H1 (cell line): ENCODE data around the gene UBE4B. TPM values are rescaled to one million over a fixed set of nuclear protein-coding genes. Genes with fewer than 3 reads are reported as not detected.

Experiments used
- CTCF ChIA-PET: fragments of 300-600 bp; sonication (Branson Sonifier 250); formaldehyde crosslinking; loops from one replicate; lab custom pipeline; 2021; ENCODE audit not compliant: partially characterized antibody; lab: Charles Lee
- POLR2A ChIA-PET: fragments of 300-600 bp; sonication (Branson Sonifier 250); formaldehyde crosslinking; loops from one replicate; lab custom pipeline; 2021; ENCODE audit warnings: inconsistent platforms; ENCODE audit not compliant: partially characterized antibody; lab: Charles Lee
- DNase-seq, 2 experiments: peaks; one replicate each; pipeline versions ENCODE4 v3.0.0 to v3.0.0-alpha.2; 2010 to 2022; ENCODE audit warnings: low spot score in 2 of 2, low read depth in 1 of 2, mixed read lengths in 1 of 2
- FAIRE-seq: peaks from 2 replicates; lab custom pipeline; 2011; peaks lifted over from hg19 to GRCh38; lab: Jason Lieb, UNC
- H2AFZ ChIP-seq: 2 replicates; pipeline ENCODE4 v1.8.1; 2012; ENCODE audit warnings: low read length, inconsistent platforms
- H2AK5ac ChIP-seq: 2 replicates; pipeline ENCODE4 v1.6.1; 2013; ENCODE audit warnings: low read depth, low read length
- H2BK120ac ChIP-seq: replicated peaks from 2 replicates; pipeline ENCODE3; 2013; ENCODE audit warnings: low read depth, low read length, inconsistent platforms
- H2BK12ac ChIP-seq: 2 replicates; pipeline ENCODE4 v1.6.1; 2013; ENCODE audit warnings: low read depth, low read length
- H2BK15ac ChIP-seq: 2 replicates; pipeline ENCODE4 v1.6.1; 2013; ENCODE audit warnings: low read length
- H2BK20ac ChIP-seq: 2 replicates; pipeline ENCODE4 v1.6.1; 2013; ENCODE audit warnings: low read length
- H2BK5ac ChIP-seq: 2 replicates; pipeline ENCODE4 v1.6.1; 2013; ENCODE audit warnings: low read depth, low read length
- H3K14ac ChIP-seq: 2 replicates; pipeline ENCODE4 v1.6.1; 2013; ENCODE audit warnings: inconsistent platforms; ENCODE audit not compliant: insufficient read length
- H3K18ac ChIP-seq: 2 replicates; pipeline ENCODE4 v1.6.1; 2013; ENCODE audit warnings: low read length; ENCODE audit errors: extremely low read depth
- H3K23ac ChIP-seq: 2 replicates; pipeline ENCODE4 v1.6.1; 2013; ENCODE audit warnings: inconsistent platforms; ENCODE audit not compliant: insufficient read length
- H3K23me2 ChIP-seq: 2 replicates; pipeline ENCODE4 v1.6.1; 2013; ENCODE audit warnings: low read depth, low read length
- H3K27ac ChIP-seq: 2 replicates; pipeline ENCODE4 v1.6.1; 2011; ENCODE audit warnings: low read depth, low read length, inconsistent platforms
- H3K27me3 ChIP-seq, 4 experiments: replicated peaks in 1 of 4; 1 replicate in 1 of 4; 2 replicates in 3 of 4; pipeline versions ENCODE4 v1.6.1 to v1.8.1; 2011 to 2013; ENCODE audit warnings: low read length in 3 of 4, mild to moderate bottlenecking in 3 of 4, inconsistent platforms in 2 of 4, mixed read lengths in 2 of 4, moderate library complexity in 1 of 4; ENCODE audit not compliant: control insufficient read depth in 3 of 4, insufficient read depth in 3 of 4; ENCODE audit errors: extremely low read depth in 1 of 4
- H3K36me3 ChIP-seq, 4 experiments: 2 replicates each; pipeline versions ENCODE4 v1.6.1 to v1.8.1; 2011 to 2013; ENCODE audit warnings: mild to moderate bottlenecking in 4 of 4, low read length in 3 of 4, moderate library complexity in 2 of 4, control low read depth in 1 of 4, inconsistent platforms in 1 of 4; ENCODE audit not compliant: insufficient read depth in 4 of 4, control insufficient read depth in 2 of 4
- H3K4ac ChIP-seq: replicated peaks from 2 replicates; pipeline ENCODE3; 2013; ENCODE audit warnings: low read length, low read depth, mixed read lengths, inconsistent platforms; ENCODE audit not compliant: insufficient read length
- H3K4me1 ChIP-seq, 4 experiments: replicated peaks in 1 of 4; 1 replicate in 1 of 4; 2 replicates in 3 of 4; pipeline versions ENCODE4 v1.6.1 to v1.8.1; 2011 to 2013; ENCODE audit warnings: low read length in 3 of 4, inconsistent platforms in 2 of 4, mixed read lengths in 1 of 4; ENCODE audit not compliant: insufficient read depth in 4 of 4, control insufficient read depth in 3 of 4
- H3K4me2 ChIP-seq, 2 experiments: 2 replicates each; pipeline versions ENCODE4 v1.6.1 to v1.8.1; 2011 to 2013; ENCODE audit warnings: low read depth in 2 of 2, low read length in 2 of 2, control low read depth in 1 of 2, inconsistent platforms in 1 of 2, mild to moderate bottlenecking in 1 of 2; ENCODE audit not compliant: insufficient read depth in 1 of 2
- H3K4me3 ChIP-seq, 4 experiments: fragments of 200-600, 300-600 bp in 1 of 4; sonication (generic), shearing (Covaris generic), sonication (Bioruptor Twin) in 1 of 4; 2 replicates each; pipeline versions ENCODE4 v1.5.1 to v1.8.1; 2011 to 2016; ENCODE audit warnings: low read length in 4 of 4, low read depth in 3 of 4, control low read depth in 2 of 4, inconsistent platforms in 2 of 4, mild to moderate bottlenecking in 2 of 4, mixed read lengths in 1 of 4, moderate library complexity in 1 of 4; ENCODE audit not compliant: insufficient read depth in 2 of 4; ENCODE audit errors: extremely low read depth in 1 of 4
- H3K56ac ChIP-seq: replicated peaks from 2 replicates; pipeline ENCODE3; 2013; ENCODE audit warnings: low read depth, mild to moderate bottlenecking, mixed read lengths, low read length, inconsistent platforms; ENCODE audit not compliant: insufficient read length
- H3K79me1 ChIP-seq: 2 replicates; pipeline ENCODE4 v1.6.1; 2013; ENCODE audit warnings: low read depth, low read length, control low read depth
- H3K79me2 ChIP-seq, 2 experiments: 2 replicates each; pipeline versions ENCODE4 v1.6.1 to v1.8.1; 2012 to 2013; ENCODE audit warnings: low read length in 2 of 2, mild to moderate bottlenecking in 2 of 2, inconsistent platforms in 1 of 2; ENCODE audit not compliant: insufficient read depth in 2 of 2, control insufficient read depth in 1 of 2
- H3K9ac ChIP-seq, 4 experiments: replicated peaks in 1 of 4; 1 replicate in 1 of 4; 2 replicates in 3 of 4; pipeline versions ENCODE4 v1.6.1 to v1.8.1; 2011 to 2013; ENCODE audit warnings: low read depth in 3 of 4, low read length in 3 of 4, control low read depth in 2 of 4, mild to moderate bottlenecking in 2 of 4, moderate library complexity in 2 of 4, inconsistent platforms in 1 of 4; ENCODE audit errors: extremely low read depth in 1 of 4
- H3K9me3 ChIP-seq, 2 experiments: 2 replicates each; pipeline versions ENCODE4 v1.6.1 to v1.8.1; 2012 to 2013; ENCODE audit warnings: mild to moderate bottlenecking in 2 of 2, moderate library complexity in 2 of 2, control low read depth in 1 of 2, inconsistent platforms in 1 of 2, low read depth in 1 of 2, low read length in 1 of 2, mixed read lengths in 1 of 2; ENCODE audit not compliant: insufficient read depth in 2 of 2
- H4K20me1 ChIP-seq, 2 experiments: replicated peaks in 1 of 2; 2 replicates each; pipeline versions ENCODE3 to v1.8.1; 2011 to 2013; ENCODE audit warnings: inconsistent platforms in 2 of 2, low read length in 2 of 2, mild to moderate bottlenecking in 1 of 2; ENCODE audit not compliant: insufficient read depth in 2 of 2, control insufficient read depth in 1 of 2
- H4K5ac ChIP-seq: 2 replicates; pipeline ENCODE4 v1.6.1; 2013; ENCODE audit warnings: low read length, low read depth, mixed read lengths, inconsistent platforms; ENCODE audit not compliant: insufficient read length
- H4K8ac ChIP-seq: 2 replicates; pipeline ENCODE4 v1.8.0; 2013; ENCODE audit warnings: mild to moderate bottlenecking, moderate library complexity, low read length, inconsistent platforms; ENCODE audit not compliant: insufficient read depth; ENCODE audit errors: extremely low read depth
- H4K91ac ChIP-seq: replicated peaks from 2 replicates; pipeline ENCODE3; 2013; ENCODE audit warnings: low read length, mixed read lengths, inconsistent platforms; ENCODE audit not compliant: insufficient read length
- BCL11A ChIP-seq, 2 experiments: IDR thresholded peaks; one replicate each; pipeline ENCODE4 v1.6.1; 2011; ENCODE audit warnings: low read depth in 2 of 2, low read length in 2 of 2, mild to moderate bottlenecking in 2 of 2
- WGBS, 2 experiments: shearing (Covaris generic) in 1 of 2; methylation state at CpG; one replicate each; pipeline versions ENCODE4 v1.1.6 to v1.1.7; 2013 to 2015; ENCODE audit warnings: low lambda C conversion rate in 2 of 2, mixed read lengths in 2 of 2, inconsistent platforms in 1 of 2, low coverage in 1 of 2, missing lambda C conversion rate in 1 of 2; ENCODE audit not compliant: insufficient replicate concordance in 2 of 2, insufficient coverage in 1 of 2, insufficient read length in 1 of 2; ENCODE audit errors: extremely low coverage in 1 of 2, missing lambda C conversion rate in 1 of 2; 5-methylcytosine and 5-hydroxymethylcytosine counted together
- polyA plus RNA-seq, 7 experiments: library from polyadenylated mRNA; depleted of rRNA in 3 of 7; stranded (reverse) in 5 of 7; unstranded in 2 of 7; fragments of >200 nt in 5 of 7; fragments of 200-250 nt in 2 of 7; gene quantifications; 1 replicate in 5 of 7; 2 replicates in 1 of 7; 4 replicates in 1 of 7; pipeline versions ENCODE4 v1.2.1 to v1.2.3, GENCODE V29; 2011 to 2013; ENCODE audit warnings: missing spikeins in 2 of 7, mixed read lengths in 2 of 7
- total RNA-seq: library from RNA; stranded (reverse); fragmentation: NEBNext Ultra II Directional; extraction: Animal tissue kit (Norgen Biotek cat#: 25700); gene quantifications from 2 replicates; pipeline ENCODE4 v1.2.1, GENCODE V29; 2021

UBE4B gene
- total and polyA plus RNA-seq, 2 of the 8 experiments (the other 6 are each of a cell fraction or from before 2014, with no cell fraction given): 24.5 to 90.1 TPM

GRCh38 chr1:10042746-10043145, 10.0 kb downstream of the UBE4B start:
- no peak overlapping the region for H3K4me3 ChIP-seq
- H3K4me2 ChIP-seq: no peak overlapping the region
- H3K9me3 ChIP-seq: no peaks in the 10 kb centered on the region
- no peaks in the 10 kb centered on the region for H3K27me3 ChIP-seq
- no peak overlapping the region for H3K18ac ChIP-seq
- H4K8ac ChIP-seq: no peak overlapping the region
- no peak overlapping the region for H2BK5ac ChIP-seq
- H3K4ac ChIP-seq: no peak overlapping the region
- H3K23me2 ChIP-seq: no peaks in the 10 kb centered on the region
- DNase-seq (no peak), FAIRE-seq (no peak)
- no peaks in the 10 kb centered on the region; a peak in 1 of 8 replicates for H3K36me3 ChIP-seq
- POLR2A ChIA-PET: interaction anchor here (0.6 to 2.6 kb wide), 2 partner anchors 9 kb away, joined by 3 to 10 read pairs; partner anchors contain the start of gene UBE4B
- H4K5ac ChIP-seq: no peak overlapping the region
- no peak overlapping the region for H2BK120ac ChIP-seq
- H3K23ac ChIP-seq: no peak overlapping the region
- no peak overlapping the region for H2BK12ac ChIP-seq
- WGBS, 2 experiments: 95% methylated on average over 4 of the region's 4 CpGs; no CpG with 5 or more reads in 1 of the 2 experiments
- H3K9ac ChIP-seq: no peak overlapping the region
- H3K56ac ChIP-seq: no peak overlapping the region
- no peak overlapping the region for H4K91ac ChIP-seq
- H3K4me1 ChIP-seq: peaks cover 2 to 10% (median 8%) of the 10 kb centered on the region in 4 experiments; a peak in 3 of 7 replicates
- H2AFZ ChIP-seq: no peak overlapping the region
- no peak overlapping the region for H2AK5ac ChIP-seq
- no peak overlapping the region for H2BK15ac ChIP-seq
- CTCF ChIA-PET: interaction anchor here (0.6 to 0.9 kb wide), 2 partner anchors 93 to 345 kb away, joined by 3 to 4 read pairs; no protein-coding TSS in a partner anchor
- H3K79me2 ChIP-seq: peaks cover 5 to 92% of the 10 kb centered on the region in 2 experiments
- H2BK20ac ChIP-seq: no peak overlapping the region
- peaks cover 14% of the 10 kb centered on the region for H3K79me1 ChIP-seq
- H3K14ac ChIP-seq: no peak overlapping the region
- H4K20me1 ChIP-seq: peaks cover 2 to 6% of the 10 kb centered on the region in 2 experiments
- H3K27ac ChIP-seq: no peak overlapping the region
- TF ChIP-seq BCL11A (IDR thresholded peaks at IDR 0.05; ENCODE audit: low read depth in 2 of 2, low read length in 2 of 2): no peak
